K562 (cell line): ENCODE data around the gene IQCK. TPM values are rescaled to one million over a fixed set of nuclear protein-coding genes. Genes with fewer than 3 reads are reported as not detected.

Experiments
- ATAC-seq: fragments of 200-7000 bp; cut with Tn5 transposase; 3 replicates; pipeline ENCODE4 v1.9.1; 2020; ENCODE audit warnings: moderate library complexity
- BruUV-seq: library from RNA; stranded (reverse); fragments of 400-500 nt; replicated peaks from 2 replicates; lab custom pipeline; 2021; lab: Mats Ljungman, UMichigan
- CTCF ChIA-PET: fragments of 300-600 bp; formaldehyde crosslinking; extraction: SDS; loops from one replicate; lab custom pipeline; 2021; ENCODE audit warnings: low intra/inter-chr PET ratio; lab: Yijun Ruan, JAX
- POLR2A ChIA-PET: fragments of 300-600, 350-650 bp; sonication (Branson Sonifier 250); formaldehyde crosslinking; extraction: SDS; loops from one replicate; lab custom pipeline; 2021; ENCODE audit warnings: antibody characterized with exemption, inconsistent platforms; lab: Yijun Ruan, JAX
- DNase-seq, 4 experiments: peaks; one replicate each; pipeline versions ENCODE4 v3.0.0 to v3.0.0-alpha.2; 2011 to 2018; ENCODE audit warnings: low spot score in 3 of 4, mixed read lengths in 3 of 4; ENCODE audit errors: extremely low read depth in 1 of 4
- FAIRE-seq: peaks from 2 replicates; lab custom pipeline; 2011; peaks lifted over from hg19 to GRCh38; lab: Jason Lieb, UNC
- H2AFZ ChIP-seq: 2 replicates; pipeline ENCODE4 v1.6.0; 2011; ENCODE audit warnings: low read depth, low read length, control low read depth, inconsistent platforms
- H3K27ac ChIP-seq: fragments of 200-600 bp; 3 replicates; pipeline ENCODE4 v1.8.0; 2011; ENCODE audit warnings: low read depth, mild to moderate bottlenecking, control low read depth, inconsistent platforms, low read length, moderate library complexity, mixed read lengths; ENCODE audit errors: extremely low read depth
- H3K27me3 ChIP-seq, 2 experiments: fragments of 300-600 bp in 1 of 2; 2 replicates in 1 of 2; 3 replicates in 1 of 2; pipeline versions ENCODE4 v1.6.0 to v1.8.0; 2011; ENCODE audit warnings: inconsistent platforms in 2 of 2, low read length in 2 of 2, mild to moderate bottlenecking in 1 of 2, mixed read lengths in 1 of 2, moderate library complexity in 1 of 2; ENCODE audit not compliant: control insufficient read depth in 2 of 2, insufficient read depth in 2 of 2
- H3K36me3 ChIP-seq: fragments of 300-600 bp; 3 replicates; pipeline ENCODE4 v1.8.0; 2011; ENCODE audit warnings: mild to moderate bottlenecking, low read length, inconsistent platforms; ENCODE audit not compliant: control insufficient read depth, insufficient read depth
- H3K4me1 ChIP-seq, 2 experiments: fragments of 200-600 bp in 1 of 2; replicated peaks in 1 of 2; 2 replicates in 1 of 2; 3 replicates in 1 of 2; pipeline versions ENCODE4 v1.5.1 to v1.8.0; 2011; ENCODE audit warnings: inconsistent platforms in 2 of 2, low read length in 2 of 2, mild to moderate bottlenecking in 1 of 2, mixed read lengths in 1 of 2, moderate library complexity in 1 of 2; ENCODE audit not compliant: control insufficient read depth in 2 of 2, insufficient read depth in 2 of 2
- H3K4me2 ChIP-seq: 2 replicates; pipeline ENCODE4 v1.6.1; 2011; ENCODE audit warnings: low read length, control low read depth, inconsistent platforms, mixed read lengths; ENCODE audit not compliant: insufficient read depth
- H3K4me3 ChIP-seq: fragments of 200-600 bp; sonication (generic), shearing (Covaris generic); 2 replicates; pipeline ENCODE4 v1.5.1; 2016; ENCODE audit warnings: control low read depth, inconsistent platforms
- H3K79me2 ChIP-seq: fragments of 200-600 bp; 3 replicates; pipeline ENCODE4 v1.8.0; 2011; ENCODE audit warnings: low read length, inconsistent platforms; ENCODE audit not compliant: control insufficient read depth, insufficient read depth
- H3K9ac ChIP-seq, 2 experiments: 2 replicates each; pipeline versions ENCODE4 v1.6.0 to v1.6.1; 2011; ENCODE audit warnings: low read depth in 2 of 2, low read length in 2 of 2, control low read depth in 1 of 2, inconsistent platforms in 1 of 2, mild to moderate bottlenecking in 1 of 2, mixed read lengths in 1 of 2; ENCODE audit not compliant: insufficient read depth in 1 of 2
- H3K9me1 ChIP-seq: one replicate; pipeline ENCODE4 v1.6.0; 2011; ENCODE audit warnings: inconsistent platforms, mild to moderate bottlenecking, low read length, moderate library complexity; ENCODE audit not compliant: control insufficient read depth, insufficient read depth
- H3K9me3 ChIP-seq: replicated peaks from 2 replicates; pipeline ENCODE4 v1.5.1; 2011; ENCODE audit warnings: low read depth, low read length, inconsistent platforms; ENCODE audit not compliant: control insufficient read depth, insufficient read depth
- H4K20me1 ChIP-seq: replicated peaks from 2 replicates; pipeline ENCODE4 v1.6.1; 2011; ENCODE audit warnings: low read length, inconsistent platforms, mixed read lengths; ENCODE audit not compliant: control insufficient read depth, insufficient read depth
- CBX3 ChIP-seq, 2 experiments: IDR thresholded peaks; 1 replicate in 1 of 2; 2 replicates in 1 of 2; pipeline ENCODE4 v1.6.1; 2012; ENCODE audit warnings: inconsistent platforms in 2 of 2, low read length in 2 of 2, borderline replicate concordance in 1 of 2, control low read depth in 1 of 2
- COPS2 ChIP-seq: fragments of 450-650 bp; conservative IDR thresholded peaks from 2 replicates; pipeline ENCODE4 v1.6.1; 2016; ENCODE audit warnings: mild to moderate bottlenecking, moderate library complexity
- CREB1 ChIP-seq, 2 experiments: sonication (generic) in 1 of 2; formaldehyde crosslinking in 1 of 2; IDR thresholded peaks; 2 replicates each; pipeline versions ENCODE4 v1.6.1 to v1.8.0; 2012 to 2022; ENCODE audit warnings: inconsistent platforms in 1 of 2, mild to moderate bottlenecking in 1 of 2, missing genetic modification reagents in 1 of 2, moderate library complexity in 1 of 2
- MAFF ChIP-seq: IDR thresholded peaks from 2 replicates; pipeline ENCODE4 v1.6.1; 2012; ENCODE audit warnings: low read length, improper control_type of control experiment
- MYNN ChIP-seq, 2 experiments: sonication (generic); formaldehyde crosslinking in 1 of 2; IDR thresholded peaks; 2 replicates each; pipeline versions ENCODE4 v1.5.0 to v1.6.1; 2016 to 2020; ENCODE audit warnings: antibody characterized with exemption in 1 of 2, missing genetic modification reagents in 1 of 2
- NCOA6 ChIP-seq: fragments of 450-650 bp; IDR thresholded peaks from 2 replicates; pipeline ENCODE4 v1.6.1; 2017; ENCODE audit warnings: mild to moderate bottlenecking
- PHF20 ChIP-seq: fragments of 450-650 bp; IDR thresholded peaks from 2 replicates; pipeline ENCODE4 v1.6.1; 2018; ENCODE audit not compliant: partially characterized antibody
- PPARD ChIP-seq: fragments of 250-450 bp; sonication (Bioruptor Pico); IDR thresholded peaks from 2 replicates; pipeline ENCODE4 v1.8.0; 2022; ENCODE audit warnings: inconsistent platforms, mild to moderate bottlenecking, moderate library complexity
- SMAD2 ChIP-seq: fragments of 150-350 bp; IDR thresholded peaks from 2 replicates; pipeline ENCODE4 v1.6.1; 2014; ENCODE audit warnings: low read depth, mild to moderate bottlenecking, low read length
- TAF15 ChIP-seq: fragments of 200-400 bp; formaldehyde crosslinking; IDR thresholded peaks from 2 replicates; pipeline ENCODE4 v1.6.1; 2017; ENCODE audit warnings: mild to moderate bottlenecking, low read depth, low read length, moderate library complexity
- ZNF239 ChIP-seq: fragments of 250-450 bp; sonication (Bioruptor Pico); IDR thresholded peaks from 2 replicates; pipeline ENCODE4 v1.4.0; 2020; ENCODE audit warnings: mild to moderate bottlenecking
- ZNF77 ChIP-seq: fragments of 250-450 bp; sonication (Bioruptor Pico); IDR thresholded peaks from 2 replicates; pipeline ENCODE4 v1.5.0; 2020
- WGBS: fragments of 100-300 bp; shearing (Covaris generic); methylation state at CpG from one replicate; pipeline ENCODE4 v1.1.6; 2016; ENCODE audit warnings: low coverage, mixed read lengths; ENCODE audit not compliant: insufficient coverage; ENCODE audit errors: missing lambda C conversion rate; 5-methylcytosine and 5-hydroxymethylcytosine counted together
- in situ Hi-C: fragments of 300-500 bp; cut with MboI; formaldehyde crosslinking; loops from 4 replicates; pipeline ENCODE4 v1.15.0; 2018; ENCODE audit warnings: inconsistent platforms, mixed read lengths
- intact Hi-C: fragments of 100-400 bp; cut with micrococcal nuclease; formaldehyde crosslinking; loops from 2 replicates; pipeline ENCODE4 v1.14.2; 2022
- polyA plus RNA-seq, 8 experiments: library from polyadenylated mRNA; depleted of rRNA in 4 of 8; stranded (reverse) in 5 of 8; unstranded in 3 of 8; fragments of >200 nt; fragmentation: Nextera tagmentation in 2 of 8; fragmentation: Illumina TruSeq in 1 of 8; extraction: Ambion mirVana in 2 of 8; extraction: Trizol in 1 of 8; gene quantifications; 2 replicates each; pipeline versions ENCODE4 v1.2.1 to v1.2.3, GENCODE V29; 2011 to 2014; ENCODE audit warnings: inconsistent platforms in 1 of 8, missing spikeins in 1 of 8
- total RNA-seq, 7 experiments: library from RNA; depleted of rRNA in 6 of 7; stranded (reverse); fragments of >200 nt in 6 of 7; fragmentation: Illumina TruSeq in 2 of 7; extraction: Trizol in 2 of 7; gene quantifications; 2 replicates each; pipeline versions ENCODE4 v1.2.1 to v1.2.3, GENCODE V29; 2011 to 2021; ENCODE audit warnings: low replicate concordance in 1 of 7
- TF ChIP-seq, protein P1 (sequence below), 2 experiments: fragments of 450-650 bp in 1 of 2; IDR thresholded peaks; 2 replicates each; pipeline ENCODE4 v1.6.1; 2011 to 2017; ENCODE audit warnings: low read depth in 2 of 2, antibody characterized with exemption in 1 of 2, borderline replicate concordance in 1 of 2, low read length in 1 of 2, mild to moderate bottlenecking in 1 of 2, mixed read lengths in 1 of 2; ENCODE audit not compliant: control insufficient read depth in 1 of 2
- TF ChIP-seq, protein P2 (sequence below), 2 experiments: IDR thresholded peaks; 2 replicates each; pipeline ENCODE4 v1.6.1; 2012; ENCODE audit warnings: improper control_type of control experiment in 2 of 2, low read depth in 2 of 2, low read length in 2 of 2, borderline replicate concordance in 1 of 2
- TF ChIP-seq, protein P3 (sequence below): fragments of 450-650 bp; IDR thresholded peaks from 2 replicates; pipeline ENCODE4 v1.6.1; 2018; ENCODE audit warnings: mild to moderate bottlenecking, low read depth; ENCODE audit not compliant: partially characterized antibody

The IQCK gene
- total and polyA plus RNA-seq, 9 of the 15 experiments (the other 6 are each of a cell fraction or from before 2014, with no cell fraction given): 5.2 to 12.2 (median 7.3) TPM

DNA sequence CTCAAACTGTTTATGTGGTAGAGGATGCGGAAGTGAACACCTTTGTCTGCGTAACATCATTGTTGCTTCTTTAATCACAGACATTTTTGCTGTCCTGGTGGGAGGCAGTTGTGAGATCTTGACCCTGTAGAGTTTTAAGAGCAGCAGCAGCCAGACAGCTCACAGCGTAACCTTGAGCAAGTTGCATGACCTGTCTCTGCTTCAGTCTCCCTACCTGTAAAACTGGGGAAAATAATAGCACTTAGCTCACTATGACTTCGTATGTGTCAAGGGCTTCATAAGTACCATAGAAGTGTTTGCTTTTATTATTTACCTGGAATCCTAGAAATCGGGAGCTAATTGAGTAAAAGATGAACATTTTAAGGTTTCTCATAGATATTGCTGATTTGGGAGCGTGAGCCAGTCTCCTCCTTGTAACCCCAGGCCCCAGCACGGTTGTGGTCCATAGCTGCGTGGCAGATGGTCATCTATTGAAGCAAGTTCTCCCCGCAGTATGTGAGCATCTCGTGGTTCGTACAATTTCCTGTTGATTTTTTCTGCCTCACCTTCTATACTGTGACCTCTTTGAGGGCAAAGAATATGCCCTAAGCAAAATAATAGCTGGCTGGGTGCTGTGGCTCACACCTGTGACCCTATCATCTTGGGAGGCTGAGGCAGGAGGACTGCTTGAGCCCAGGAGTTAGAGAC, 132.2 kb downstream of the IQCK start:
- H2AFZ ChIP-seq: no peak overlapping the region
- BruUV-seq: no TSS peak
- WGBS: 22% methylated on average over 11 of the region's 11 CpGs
- H3K36me3 ChIP-seq: no peaks in the 10 kb centered on the region
- no peak overlapping the region for H3K4me3 ChIP-seq
- no peaks in the 10 kb centered on the region for H3K79me2 ChIP-seq
- H3K9ac ChIP-seq: no peak overlapping the region
- in situ Hi-C loops: no loop called here
- H3K4me1 ChIP-seq: peaks cover 0 to under 1% of the 10 kb centered on the region in 2 experiments; a peak in 1 of 5 replicates
- no peak overlapping the region for H3K4me2 ChIP-seq
- intact Hi-C loops: no loop called here
- FAIRE-seq (peak; percentile 37), DNase-seq (no peak), ATAC-seq (no peak)
- H3K27ac ChIP-seq: no peak overlapping the region
- H3K9me3 ChIP-seq: no peaks in the 10 kb centered on the region
- peaks cover 2 to 6% of the 10 kb centered on the region in 2 experiments; a peak in 1 of 5 replicates for H3K27me3 ChIP-seq
- no peaks in the 10 kb centered on the region for H3K9me1 ChIP-seq
- H4K20me1 ChIP-seq: no peaks in the 10 kb centered on the region
- CTCF ChIA-PET: no interaction called here
- POLR2A ChIA-PET: interaction anchor here (1.1 kb wide), 1 partner anchor 13 kb away, joined by 3 read pairs; no protein-coding TSS in a partner anchor
- TF ChIP-seq PPARD (CRISPR knock-in tag): no peak
- TF ChIP-seq, protein P1, sequence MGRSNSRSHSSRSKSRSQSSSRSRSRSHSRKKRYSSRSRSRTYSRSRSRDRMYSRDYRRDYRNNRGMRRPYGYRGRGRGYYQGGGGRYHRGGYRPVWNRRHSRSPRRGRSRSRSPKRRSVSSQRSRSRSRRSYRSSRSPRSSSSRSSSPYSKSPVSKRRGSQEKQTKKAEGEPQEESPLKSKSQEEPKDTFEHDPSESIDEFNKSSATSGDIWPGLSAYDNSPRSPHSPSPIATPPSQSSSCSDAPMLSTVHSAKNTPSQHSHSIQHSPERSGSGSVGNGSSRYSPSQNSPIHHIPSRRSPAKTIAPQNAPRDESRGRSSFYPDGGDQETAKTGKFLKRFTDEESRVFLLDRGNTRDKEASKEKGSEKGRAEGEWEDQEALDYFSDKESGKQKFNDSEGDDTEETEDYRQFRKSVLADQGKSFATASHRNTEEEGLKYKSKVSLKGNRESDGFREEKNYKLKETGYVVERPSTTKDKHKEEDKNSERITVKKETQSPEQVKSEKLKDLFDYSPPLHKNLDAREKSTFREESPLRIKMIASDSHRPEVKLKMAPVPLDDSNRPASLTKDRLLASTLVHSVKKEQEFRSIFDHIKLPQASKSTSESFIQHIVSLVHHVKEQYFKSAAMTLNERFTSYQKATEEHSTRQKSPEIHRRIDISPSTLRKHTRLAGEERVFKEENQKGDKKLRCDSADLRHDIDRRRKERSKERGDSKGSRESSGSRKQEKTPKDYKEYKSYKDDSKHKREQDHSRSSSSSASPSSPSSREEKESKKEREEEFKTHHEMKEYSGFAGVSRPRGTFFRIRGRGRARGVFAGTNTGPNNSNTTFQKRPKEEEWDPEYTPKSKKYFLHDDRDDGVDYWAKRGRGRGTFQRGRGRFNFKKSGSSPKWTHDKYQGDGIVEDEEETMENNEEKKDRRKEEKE (IDR thresholded peaks at IDR 0.05; ENCODE audit: borderline replicate concordance in 1 of 2, control insufficient read depth in 1 of 2, low read depth in 2 of 2, low read length in 1 of 2): no peak
- no peak for TF ChIP-seq MYNN (IDR thresholded peaks at IDR 0.05)
- TF ChIP-seq MYNN (CRISPR knock-in tag; IDR thresholded peaks at IDR 0.05): no peak
- no peak for TF ChIP-seq MAFF
- TF ChIP-seq SMAD2: no peak
- no peak for TF ChIP-seq COPS2
- TF ChIP-seq ZNF77 (CRISPR knock-in tag): no peak
- TF ChIP-seq, protein P2, sequence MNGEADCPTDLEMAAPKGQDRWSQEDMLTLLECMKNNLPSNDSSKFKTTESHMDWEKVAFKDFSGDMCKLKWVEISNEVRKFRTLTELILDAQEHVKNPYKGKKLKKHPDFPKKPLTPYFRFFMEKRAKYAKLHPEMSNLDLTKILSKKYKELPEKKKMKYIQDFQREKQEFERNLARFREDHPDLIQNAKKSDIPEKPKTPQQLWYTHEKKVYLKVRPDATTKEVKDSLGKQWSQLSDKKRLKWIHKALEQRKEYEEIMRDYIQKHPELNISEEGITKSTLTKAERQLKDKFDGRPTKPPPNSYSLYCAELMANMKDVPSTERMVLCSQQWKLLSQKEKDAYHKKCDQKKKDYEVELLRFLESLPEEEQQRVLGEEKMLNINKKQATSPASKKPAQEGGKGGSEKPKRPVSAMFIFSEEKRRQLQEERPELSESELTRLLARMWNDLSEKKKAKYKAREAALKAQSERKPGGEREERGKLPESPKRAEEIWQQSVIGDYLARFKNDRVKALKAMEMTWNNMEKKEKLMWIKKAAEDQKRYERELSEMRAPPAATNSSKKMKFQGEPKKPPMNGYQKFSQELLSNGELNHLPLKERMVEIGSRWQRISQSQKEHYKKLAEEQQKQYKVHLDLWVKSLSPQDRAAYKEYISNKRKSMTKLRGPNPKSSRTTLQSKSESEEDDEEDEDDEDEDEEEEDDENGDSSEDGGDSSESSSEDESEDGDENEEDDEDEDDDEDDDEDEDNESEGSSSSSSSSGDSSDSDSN (IDR thresholded peaks at IDR 0.05; ENCODE audit: borderline replicate concordance in 1 of 2, low read depth in 2 of 2, low read length in 2 of 2): no peak
- no peak for TF ChIP-seq CBX3 (IDR thresholded peaks at IDR 0.05; ENCODE audit: borderline replicate concordance in 1 of 2, low read length in 2 of 2)
- TF ChIP-seq TAF15: no peak
- no peak for TF ChIP-seq CREB1 (IDR thresholded peaks at IDR 0.05)
- no peak for TF ChIP-seq CREB1 (CRISPR knock-in tag; IDR thresholded peaks at IDR 0.05)
- no peak for TF ChIP-seq NCOA6
- no peak for TF ChIP-seq ZNF239
- TF ChIP-seq PHF20: no peak
- TF ChIP-seq, protein P3, sequence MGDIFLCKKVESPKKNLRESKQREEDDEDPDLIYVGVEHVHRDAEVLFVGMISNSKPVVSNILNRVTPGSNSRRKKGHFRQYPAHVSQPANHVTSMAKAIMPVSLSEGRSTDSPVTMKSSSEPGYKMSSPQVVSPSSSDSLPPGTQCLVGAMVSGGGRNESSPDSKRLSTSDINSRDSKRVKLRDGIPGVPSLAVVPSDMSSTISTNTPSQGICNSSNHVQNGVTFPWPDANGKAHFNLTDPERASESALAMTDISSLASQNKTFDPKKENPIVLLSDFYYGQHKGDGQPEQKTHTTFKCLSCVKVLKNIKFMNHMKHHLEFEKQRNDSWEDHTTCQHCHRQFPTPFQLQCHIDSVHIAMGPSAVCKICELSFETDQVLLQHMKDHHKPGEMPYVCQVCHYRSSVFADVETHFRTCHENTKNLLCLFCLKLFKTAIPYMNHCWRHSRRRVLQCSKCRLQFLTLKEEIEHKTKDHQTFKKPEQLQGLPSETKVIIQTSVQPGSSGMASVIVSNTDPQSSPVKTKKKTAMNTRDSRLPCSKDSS: no peak
